Glutamatergic neuron (in vitro differentiated cells): ENCODE results near the gene MAPRE2. TPM values are rescaled to one million over a fixed set of nuclear protein-coding genes. Genes with fewer than 3 reads are reported as not detected.
A peak's percentile ranks its signal among the peaks of the same experiment; 100 is the strongest.

ENCODE experiments used
- DNase-seq: peaks from one replicate; pipeline ENCODE4 v3.0.0; 2022
- H3K27ac Mint-ChIP-seq: one replicate; pipeline ENCODE4 v1.8.0; 2020; ENCODE audit warnings: mild to moderate bottlenecking, mixed read lengths, inconsistent platforms; ENCODE audit not compliant: unreplicated experiment
- H3K27me3 Mint-ChIP-seq: one replicate; pipeline ENCODE4 v1.8.0; 2020; ENCODE audit warnings: mild to moderate bottlenecking, moderate library complexity, mixed read lengths, inconsistent platforms; ENCODE audit not compliant: unreplicated experiment
- H3K36me3 Mint-ChIP-seq: one replicate; pipeline ENCODE4 v1.8.0; 2020; ENCODE audit warnings: mild to moderate bottlenecking, mixed read lengths, inconsistent platforms; ENCODE audit not compliant: unreplicated experiment
- H3K4me1 Mint-ChIP-seq: one replicate; pipeline ENCODE4 v1.8.0; 2020; ENCODE audit warnings: mild to moderate bottlenecking, low read depth, mixed read lengths, inconsistent platforms; ENCODE audit not compliant: unreplicated experiment
- H3K4me3 Mint-ChIP-seq: one replicate; pipeline ENCODE4 v1.8.0; 2020; ENCODE audit warnings: mild to moderate bottlenecking, mixed read lengths, inconsistent platforms; ENCODE audit not compliant: unreplicated experiment
- H3K9me3 Mint-ChIP-seq: one replicate; pipeline ENCODE4 v1.8.0; 2020; ENCODE audit warnings: mild to moderate bottlenecking, moderate library complexity, mixed read lengths, inconsistent platforms; ENCODE audit not compliant: unreplicated experiment
- total RNA-seq: library from RNA; stranded (reverse); fragmentation: NEBNext Ultra II Directional; extraction: Animal tissue kit (Norgen Biotek cat#: 25700); gene quantifications from one replicate; pipeline ENCODE4 v1.2.1, GENCODE V29; 2021; ENCODE audit not compliant: unreplicated experiment
- TF ChIP-seq, protein P1 (sequence below): fragments of 200-600 bp; sonication (generic); IDR thresholded peaks from one replicate; pipeline ENCODE4 v1.5.0; 2021; ENCODE audit not compliant: partially characterized antibody, unreplicated experiment

The MAPRE2 gene
- total RNA-seq, 1 donor from 2014 or later = 127 TPM

DNA sequence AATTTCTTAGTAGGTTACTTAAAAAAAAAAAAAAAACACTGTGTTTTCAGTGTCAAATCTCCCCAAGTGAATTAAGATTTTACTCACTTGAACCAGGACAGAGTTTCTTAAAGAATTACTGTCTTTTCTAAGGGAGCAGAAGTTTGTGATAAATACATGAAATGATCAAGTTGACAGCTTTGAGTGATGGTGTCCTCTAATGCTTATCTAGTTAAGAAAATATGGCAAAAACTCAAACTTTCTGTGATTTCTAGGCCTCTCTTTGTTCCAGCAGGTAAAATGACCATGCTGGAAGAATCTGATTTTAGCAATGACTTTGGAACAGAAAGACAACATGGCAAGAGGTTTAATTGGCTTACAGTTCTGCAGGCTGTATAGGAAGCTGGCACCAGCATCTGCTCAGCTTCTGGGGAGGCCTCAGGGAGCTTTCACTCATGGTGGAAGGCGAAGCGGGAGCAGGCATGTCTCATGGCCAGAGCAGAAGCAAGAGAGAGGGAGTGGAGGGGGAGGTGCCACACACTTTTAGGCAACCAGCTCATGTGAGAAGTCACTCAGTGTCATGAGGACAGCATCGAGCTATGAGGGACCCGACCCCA, 6.6 kb downstream of the MAPRE2 start:
- Mint-ChIP-seq H3K4me3 (no peak overlapping the region), H3K27me3 (no peaks in the 10 kb centered on the region), H3K36me3 (peaks cover 4% of the 10 kb centered on the region), H3K9me3 (no peaks in the 10 kb centered on the region), H3K27ac (no peak overlapping the region), H3K4me1 (peaks cover 52% of the 10 kb centered on the region)
- TF ChIP-seq, protein P1, sequence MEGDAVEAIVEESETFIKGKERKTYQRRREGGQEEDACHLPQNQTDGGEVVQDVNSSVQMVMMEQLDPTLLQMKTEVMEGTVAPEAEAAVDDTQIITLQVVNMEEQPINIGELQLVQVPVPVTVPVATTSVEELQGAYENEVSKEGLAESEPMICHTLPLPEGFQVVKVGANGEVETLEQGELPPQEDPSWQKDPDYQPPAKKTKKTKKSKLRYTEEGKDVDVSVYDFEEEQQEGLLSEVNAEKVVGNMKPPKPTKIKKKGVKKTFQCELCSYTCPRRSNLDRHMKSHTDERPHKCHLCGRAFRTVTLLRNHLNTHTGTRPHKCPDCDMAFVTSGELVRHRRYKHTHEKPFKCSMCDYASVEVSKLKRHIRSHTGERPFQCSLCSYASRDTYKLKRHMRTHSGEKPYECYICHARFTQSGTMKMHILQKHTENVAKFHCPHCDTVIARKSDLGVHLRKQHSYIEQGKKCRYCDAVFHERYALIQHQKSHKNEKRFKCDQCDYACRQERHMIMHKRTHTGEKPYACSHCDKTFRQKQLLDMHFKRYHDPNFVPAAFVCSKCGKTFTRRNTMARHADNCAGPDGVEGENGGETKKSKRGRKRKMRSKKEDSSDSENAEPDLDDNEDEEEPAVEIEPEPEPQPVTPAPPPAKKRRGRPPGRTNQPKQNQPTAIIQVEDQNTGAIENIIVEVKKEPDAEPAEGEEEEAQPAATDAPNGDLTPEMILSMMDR = no peak
- DNase-seq = no peak

DNA sequence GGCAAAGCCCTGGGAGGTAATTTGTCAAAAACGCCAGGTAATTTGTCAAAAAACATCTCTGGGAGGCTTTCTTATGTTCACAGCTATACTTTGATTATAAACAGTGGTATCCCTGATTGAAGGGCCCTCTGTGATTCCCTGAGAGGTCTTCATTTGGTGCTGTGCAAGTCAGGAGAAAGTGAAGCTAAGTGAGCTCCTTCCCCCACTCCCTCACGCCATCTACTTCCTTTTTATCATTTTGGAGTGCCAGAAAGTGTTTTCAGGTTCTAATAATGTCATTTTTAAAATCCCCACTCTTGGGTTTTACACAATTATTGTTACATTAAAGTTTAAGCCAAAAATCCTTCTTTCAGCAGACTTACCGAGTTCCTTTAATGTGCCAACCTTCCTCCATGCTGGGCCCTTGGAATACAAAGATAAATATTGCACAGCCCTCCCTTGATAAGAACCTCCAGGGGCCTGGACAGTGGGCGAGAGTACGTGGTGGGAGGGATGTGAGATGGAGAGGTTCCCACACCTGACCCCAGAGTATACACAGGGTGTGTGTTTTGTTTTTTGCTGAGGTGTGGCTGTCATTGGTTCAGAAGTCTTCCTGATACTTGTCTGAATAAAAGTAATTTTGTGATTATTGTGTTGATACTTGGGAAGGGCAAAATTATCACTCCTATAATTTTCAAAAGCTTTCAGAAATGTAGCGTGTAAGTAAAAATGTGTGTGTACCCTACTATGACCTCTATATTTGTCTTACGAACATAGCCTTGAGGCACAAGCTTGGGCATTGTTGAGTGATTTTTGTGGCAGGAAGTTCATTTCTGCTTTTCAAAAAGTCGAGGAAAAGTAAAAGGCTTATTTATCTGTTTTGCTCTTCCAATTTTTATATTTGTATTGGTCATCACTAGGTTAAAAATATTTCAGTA, 8.2 kb downstream of the MAPRE2 start:
- DNase-seq = no peak
- Mint-ChIP-seq H3K27me3 (no peaks in the 10 kb centered on the region), H3K9me3 (peaks cover 2% of the 10 kb centered on the region), H3K36me3 (peaks cover 4% of the 10 kb centered on the region), H3K4me3 (no peak overlapping the region), H3K4me1 (peaks cover 42% of the 10 kb centered on the region), H3K27ac (no peak overlapping the region)
- TF ChIP-seq, protein P1 = no peak

DNA sequence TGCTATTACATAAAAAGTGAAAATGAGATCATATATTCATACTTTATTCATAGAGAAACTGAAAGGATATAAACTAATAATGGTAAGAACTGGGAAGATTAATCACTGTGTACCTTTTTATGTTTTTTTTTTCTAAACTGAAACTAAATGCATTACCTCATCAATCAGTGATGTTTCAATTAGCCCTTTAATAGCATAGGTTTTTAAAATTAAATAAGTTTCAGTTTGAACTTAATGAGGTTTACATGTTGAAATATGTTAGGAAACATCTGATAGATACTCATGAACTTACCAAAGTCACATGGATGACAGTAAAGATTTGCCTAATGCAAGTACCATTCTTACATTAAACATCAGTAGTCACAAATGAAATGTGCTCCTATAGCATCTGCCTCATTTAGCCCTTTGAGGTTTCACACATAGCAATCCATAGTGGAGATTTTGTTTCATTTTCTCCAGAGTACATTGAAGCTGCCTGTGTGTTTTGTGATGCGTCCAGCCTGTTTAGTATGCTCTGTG, 8.9 kb downstream of the MAPRE2 start:
- no peaks in the 10 kb centered on the region for H3K27me3 Mint-ChIP-seq
- H3K4me1 Mint-ChIP-seq = peaks cover 35% of the 10 kb centered on the region
- peaks cover 4% of the 10 kb centered on the region for H3K36me3 Mint-ChIP-seq
- TF ChIP-seq, protein P1 = no peak
- peak overlapping the region; percentile 59 for H3K27ac Mint-ChIP-seq
- H3K4me3 Mint-ChIP-seq = no peak overlapping the region
- no peak for DNase-seq
- H3K9me3 Mint-ChIP-seq = peaks cover 2% of the 10 kb centered on the region

DNA sequence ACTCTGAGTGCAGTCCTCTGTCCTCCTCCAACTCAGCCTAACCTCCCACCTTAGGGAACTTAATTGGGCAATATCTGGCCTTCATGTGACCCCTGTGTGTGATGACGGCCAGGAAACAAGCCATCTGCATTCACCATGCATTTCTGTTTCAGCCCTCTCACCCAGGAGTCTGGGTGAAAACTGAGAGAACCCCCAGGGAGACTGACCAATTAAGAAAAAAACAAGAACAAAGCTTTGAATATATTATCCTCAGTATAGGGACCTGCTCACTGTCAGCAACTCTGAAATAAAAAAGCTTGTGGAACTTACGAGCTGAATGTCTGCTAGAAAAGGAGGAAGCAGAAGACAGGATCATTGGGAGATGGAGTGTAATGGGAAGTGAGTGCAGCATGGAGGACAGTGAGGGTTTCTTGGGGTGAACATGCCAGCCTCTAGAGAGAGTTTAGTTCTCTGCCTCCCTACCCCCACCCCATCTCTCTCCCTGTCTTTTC, 9.5 kb downstream of the MAPRE2 start:
- peaks cover 4% of the 10 kb centered on the region for H3K36me3 Mint-ChIP-seq
- H3K4me1 Mint-ChIP-seq = peaks cover 29% of the 10 kb centered on the region
- peak overlapping the region; percentile 27 for H3K4me3 Mint-ChIP-seq
- H3K27ac Mint-ChIP-seq = peak overlapping the region; percentile 59
- TF ChIP-seq, protein P1 = no peak
- peaks cover 2% of the 10 kb centered on the region for H3K9me3 Mint-ChIP-seq
- DNase-seq = no peak
- H3K27me3 Mint-ChIP-seq = no peaks in the 10 kb centered on the region
